Posterior cingulate gyrus (tissue), 11 donors: ENCODE results near the gene FCER2.
"Not testable (repeated sequence)": the region's sequence is repeated elsewhere in the genome, so short reads cannot be mapped to it uniquely, and the experiment has no call there.

ENCODE experiments used
- DNase-seq, 10 donors: peaks; one replicate each; pipeline versions ENCODE4 v3.0.0 to v3.0.0-alpha.2; 2020 to 2021; ENCODE audit warnings: mixed read lengths in 3 of 10
- intact Hi-C: fragments of 100-400 bp; cut with DNase I; formaldehyde crosslinking; loops from one replicate; pipeline ENCODE4 v1.15.1; 2023

FCER2 gene, protein sequence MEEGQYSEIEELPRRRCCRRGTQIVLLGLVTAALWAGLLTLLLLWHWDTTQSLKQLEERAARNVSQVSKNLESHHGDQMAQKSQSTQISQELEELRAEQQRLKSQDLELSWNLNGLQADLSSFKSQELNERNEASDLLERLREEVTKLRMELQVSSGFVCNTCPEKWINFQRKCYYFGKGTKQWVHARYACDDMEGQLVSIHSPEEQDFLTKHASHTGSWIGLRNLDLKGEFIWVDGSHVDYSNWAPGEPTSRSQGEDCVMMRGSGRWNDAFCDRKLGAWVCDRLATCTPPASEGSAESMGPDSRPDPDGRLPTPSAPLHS

DNA sequence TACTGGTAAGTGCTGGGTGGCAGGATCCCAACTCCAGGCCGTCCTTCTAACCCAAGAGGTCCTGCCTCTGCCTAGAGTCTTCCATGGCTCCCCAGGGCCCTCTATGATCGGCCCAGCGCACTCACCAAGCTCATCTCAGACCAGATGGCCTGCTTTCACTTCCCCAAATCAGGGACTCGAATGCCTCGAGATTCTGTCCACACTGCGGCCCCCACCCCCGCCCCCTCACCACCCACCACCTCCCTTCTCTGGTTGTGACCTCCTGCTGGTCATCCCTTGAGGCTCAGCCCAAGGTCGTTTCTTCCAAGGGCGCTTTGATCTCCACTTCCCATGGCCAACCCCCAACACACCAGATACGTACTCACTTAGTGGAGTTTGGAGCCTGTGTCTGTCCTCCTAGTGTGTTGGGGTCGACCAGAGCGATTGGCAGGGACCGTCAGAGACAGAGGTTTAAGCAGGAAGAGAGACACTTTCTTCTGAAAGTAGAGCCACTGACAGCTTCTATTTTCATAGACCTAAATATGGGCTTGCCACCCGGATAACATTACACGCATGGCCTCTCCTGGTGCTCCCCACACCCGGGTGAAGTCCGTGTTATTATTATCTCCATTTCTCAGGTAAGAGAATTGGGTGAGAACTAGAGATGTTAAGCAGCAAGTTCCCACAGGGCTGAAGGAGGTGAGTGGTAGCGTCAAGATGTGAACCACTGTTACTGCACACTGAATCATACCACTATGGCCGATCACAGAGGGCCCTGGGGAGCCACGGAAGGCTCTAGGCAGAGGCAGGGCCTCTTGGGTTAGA lies at the start of gene FCER2:
Gene FCER2 (minus strand): TSS at position 478 of the 804 bp plus-strand sequence. CDS start 2,371 bp downstream, outside the sequence.
- no peak for DNase-seq
- intact Hi-C loops = no loop called here

DNA sequence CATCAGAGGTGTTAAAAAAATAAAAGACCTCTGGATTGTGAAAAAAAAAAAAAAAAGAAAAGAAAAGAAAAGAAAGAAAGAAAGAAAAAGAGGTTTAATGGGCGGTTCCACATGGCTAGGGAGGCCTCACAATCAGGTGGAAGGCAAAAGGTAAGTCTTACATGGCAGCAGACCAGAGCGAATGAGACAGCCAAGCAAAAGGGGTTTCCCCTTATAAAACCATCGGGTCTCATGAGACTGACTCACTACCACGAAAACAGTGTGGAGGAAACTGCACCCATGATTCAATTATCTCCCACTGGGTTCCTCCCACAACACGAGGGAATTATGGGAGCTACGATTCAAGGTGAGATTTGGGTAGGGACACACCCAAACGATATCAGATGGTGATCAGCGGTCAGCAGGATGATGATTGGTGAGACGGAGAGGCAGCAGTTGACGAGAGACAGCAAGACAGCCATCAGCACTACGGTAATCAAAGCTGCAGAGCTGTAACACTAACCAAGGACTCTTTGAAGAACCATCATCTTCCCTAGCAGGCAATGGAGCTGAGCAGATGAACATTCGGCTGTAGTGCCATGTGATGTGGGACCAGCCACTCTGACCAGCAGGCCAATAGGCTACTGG lies 49.3 kb upstream of the FCER2 start:
- DNase-seq = no peak
- intact Hi-C loops = no loop called here

DNA sequence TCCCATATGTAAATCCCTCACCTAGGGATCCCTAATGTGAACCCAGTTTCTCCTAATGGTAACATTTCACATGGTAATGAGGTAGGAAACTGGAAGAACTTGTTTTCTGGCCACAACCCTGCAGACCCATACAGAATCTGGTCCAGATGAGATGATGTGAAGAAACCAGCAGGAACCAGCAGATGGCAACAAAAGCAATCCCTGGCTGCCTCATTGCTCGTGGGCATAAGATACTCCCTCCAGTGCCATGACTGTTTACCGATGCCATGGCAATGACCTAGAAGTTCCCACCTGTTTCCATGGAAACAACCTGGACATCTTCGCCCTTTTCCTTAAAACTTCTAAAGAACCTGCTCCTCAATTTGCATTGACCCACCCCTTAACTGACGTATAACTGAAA lies 46.8 kb upstream of the FCER2 start:
- intact Hi-C loops = no loop called here
- DNase-seq = no peak

DNA sequence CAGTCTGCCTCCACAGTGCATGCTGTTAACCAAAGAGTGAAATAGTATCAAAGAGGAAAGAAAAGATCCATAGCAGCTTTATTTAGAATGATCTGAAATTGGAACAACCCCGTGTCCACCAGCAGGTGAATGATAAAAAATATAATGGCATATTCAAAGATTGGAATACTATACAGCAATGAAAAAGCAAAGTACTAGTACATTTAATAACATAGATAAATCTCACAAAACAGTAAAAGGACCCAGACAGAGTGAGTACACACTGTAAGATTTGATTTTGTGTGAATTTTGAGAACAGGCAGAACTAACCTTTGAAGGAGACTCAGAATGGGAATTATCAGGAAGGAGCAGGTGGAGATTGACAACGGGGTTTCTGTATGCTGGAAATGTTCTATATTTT lies 46.2 kb upstream of the FCER2 start:
- no peak for DNase-seq
- intact Hi-C loops = no loop called here

DNA sequence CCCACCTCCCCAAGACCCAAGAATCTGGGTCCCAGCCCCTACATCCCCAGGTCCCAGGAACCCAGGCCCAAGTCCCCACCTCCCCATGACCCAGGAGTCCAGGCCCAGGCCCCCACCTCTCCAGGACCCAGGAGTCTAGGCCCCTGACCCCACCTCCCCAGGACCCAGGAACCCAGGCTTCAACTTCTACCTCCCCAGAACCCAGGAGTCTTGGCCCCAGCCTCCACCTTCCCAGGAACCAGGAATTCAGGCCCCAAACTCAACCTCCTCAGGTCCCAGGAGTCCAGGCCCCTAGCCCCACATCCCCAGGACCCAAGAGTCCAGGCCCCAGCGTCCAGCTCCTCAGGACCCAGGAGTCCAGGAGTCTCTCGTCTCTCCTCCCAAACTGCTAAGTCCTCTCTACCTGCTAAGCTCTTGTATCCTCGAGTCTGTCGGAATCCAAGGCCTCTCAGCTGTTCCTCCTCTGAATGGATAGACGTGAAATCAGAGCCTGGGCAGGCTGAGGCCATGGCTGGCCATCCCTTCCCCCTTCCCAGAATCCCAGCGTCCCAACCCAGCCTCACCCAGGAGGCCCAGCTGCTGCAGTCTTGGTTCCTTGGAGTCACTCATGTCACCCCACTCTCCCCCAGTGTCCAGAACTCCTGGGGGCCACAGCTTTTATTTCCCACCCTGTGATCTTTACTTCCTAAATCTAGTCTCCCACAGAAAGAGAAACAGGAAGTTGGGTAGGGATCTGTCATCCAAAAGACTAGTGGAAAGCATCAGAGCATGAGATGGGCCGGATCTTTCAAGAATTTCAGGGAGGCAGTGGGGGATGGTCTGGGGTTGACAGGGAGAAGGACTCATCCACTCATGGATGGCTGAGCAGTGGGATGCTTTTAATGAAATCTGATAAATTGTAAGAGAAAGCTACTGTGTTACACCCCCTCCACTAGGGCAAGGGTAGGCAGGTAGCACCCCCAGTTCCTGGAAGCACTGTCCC lies 45.3 kb upstream of the FCER2 start, which contains the start of gene CD209:
Gene CD209 (minus strand): TSS at position 632 of the 982 bp plus-strand sequence. CDS start 23 bp downstream, at position 609.
- intact Hi-C loops = no loop called here
- peak in 1 of 10 donors; percentile 64 for DNase-seq

DNA sequence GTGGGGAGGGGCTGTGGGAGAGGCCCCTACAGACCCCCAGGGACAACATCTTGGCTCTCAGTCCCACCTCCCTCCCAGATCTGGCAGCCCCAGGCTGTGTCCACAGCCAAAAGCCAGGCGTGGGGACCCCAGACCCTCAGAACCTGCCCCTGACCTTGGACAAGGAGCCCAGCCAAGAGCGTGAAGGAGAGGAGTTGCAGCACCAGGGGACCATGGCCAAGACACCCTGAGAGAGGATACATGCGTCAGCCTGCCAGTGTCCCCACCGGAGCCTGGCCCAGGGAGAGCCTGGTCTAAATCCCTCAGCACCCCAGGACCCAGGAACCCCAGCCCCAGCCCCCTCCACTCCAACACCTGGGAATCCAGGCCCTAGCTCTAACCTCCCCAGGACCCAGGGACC lies 44.4 kb upstream of the FCER2 start:
- peak in 1 of 10 donors; percentile 38 for DNase-seq
- intact Hi-C loops = not testable (repeated sequence)

DNA sequence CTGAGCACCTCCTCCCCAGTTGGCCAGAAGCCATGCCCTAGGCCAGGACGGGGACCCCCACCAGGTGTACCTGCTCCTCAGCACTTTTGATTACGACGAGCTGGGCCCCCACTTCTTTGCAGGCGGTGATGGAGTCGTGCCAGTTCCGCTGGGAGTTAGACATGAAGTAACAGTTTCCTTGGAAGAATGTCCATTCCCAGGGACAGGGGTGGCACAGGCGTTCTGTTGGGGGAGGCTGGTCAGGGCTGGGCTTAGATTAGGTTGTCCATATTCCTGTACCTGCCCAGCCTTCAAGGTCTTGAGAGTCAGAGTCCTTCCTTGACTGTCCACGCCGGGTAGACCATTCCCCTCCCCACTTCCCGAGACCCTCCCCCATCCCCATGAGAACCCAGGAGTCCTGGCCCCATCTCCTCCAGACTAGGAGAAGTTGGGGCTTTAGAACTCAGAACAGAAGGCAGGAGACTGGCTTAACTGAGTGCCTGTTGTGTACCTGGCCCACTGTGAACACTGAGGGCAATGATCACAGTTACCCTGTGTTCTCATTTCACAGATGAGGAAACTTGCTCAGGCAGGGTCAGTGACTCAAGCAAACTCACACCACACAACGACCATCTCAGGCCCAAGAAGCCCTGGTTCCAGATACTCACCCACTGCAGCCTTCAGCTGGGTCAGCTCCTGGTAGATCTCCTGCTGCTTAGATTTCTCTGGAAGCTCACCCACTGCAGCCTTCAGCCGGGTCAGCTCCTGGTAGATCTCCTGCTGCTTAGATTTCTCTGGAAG lies 43.1 kb upstream of the FCER2 start:
- intact Hi-C loops = no loop called here
- DNase-seq = no peak

DNA sequence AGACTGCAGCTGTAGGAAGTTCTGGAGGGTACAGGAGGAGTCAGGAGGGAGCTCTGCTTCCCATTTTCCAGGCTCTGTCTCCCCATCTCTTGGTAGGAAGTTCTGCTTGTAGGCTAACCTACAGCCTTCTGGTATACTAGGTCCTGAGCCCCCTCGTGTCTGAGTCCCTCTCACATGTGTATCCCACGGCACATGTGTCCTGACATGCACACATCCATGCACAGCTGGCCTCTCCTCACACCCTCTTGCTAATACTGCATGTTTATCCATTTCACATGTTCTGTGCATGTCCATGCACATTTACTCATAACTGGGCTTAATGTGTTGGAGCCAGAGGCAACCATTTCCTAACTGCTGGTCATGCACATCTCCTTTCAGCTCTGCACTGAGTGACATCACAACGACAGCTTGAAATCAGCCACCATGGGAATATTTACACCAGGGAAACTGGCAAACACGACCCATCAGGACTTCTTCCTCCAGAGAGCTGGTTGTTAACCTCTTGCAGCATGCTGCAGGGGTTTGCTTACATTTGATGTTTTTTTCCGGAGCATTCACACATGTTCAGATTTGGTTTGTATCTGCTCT lies 42.4 kb upstream of the FCER2 start:
- intact Hi-C loops = no loop called here
- no peak for DNase-seq

DNA sequence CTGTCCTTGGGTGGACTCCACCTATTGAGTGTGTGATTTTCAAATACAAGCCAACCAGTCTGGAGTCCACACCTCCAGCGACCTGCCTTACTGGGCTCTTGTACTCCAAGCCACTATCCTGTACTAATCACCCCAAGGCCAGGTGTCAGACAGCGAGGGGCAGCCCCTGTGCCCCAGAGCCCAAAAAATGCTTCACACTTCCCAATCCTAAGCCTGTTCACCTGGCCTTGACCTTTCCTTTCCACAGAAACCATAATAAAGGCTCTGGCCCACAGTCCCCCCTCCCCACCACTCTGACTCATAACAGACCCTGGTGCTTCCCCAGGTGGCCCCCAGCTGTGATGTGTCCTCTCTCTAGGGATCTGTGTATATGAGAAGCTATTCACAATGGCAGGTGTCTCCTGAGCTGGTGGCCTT lies 41.5 kb upstream of the FCER2 start:
- DNase-seq = peak in 1 of 10 donors; percentile 4
- intact Hi-C loops = no loop called here

DNA sequence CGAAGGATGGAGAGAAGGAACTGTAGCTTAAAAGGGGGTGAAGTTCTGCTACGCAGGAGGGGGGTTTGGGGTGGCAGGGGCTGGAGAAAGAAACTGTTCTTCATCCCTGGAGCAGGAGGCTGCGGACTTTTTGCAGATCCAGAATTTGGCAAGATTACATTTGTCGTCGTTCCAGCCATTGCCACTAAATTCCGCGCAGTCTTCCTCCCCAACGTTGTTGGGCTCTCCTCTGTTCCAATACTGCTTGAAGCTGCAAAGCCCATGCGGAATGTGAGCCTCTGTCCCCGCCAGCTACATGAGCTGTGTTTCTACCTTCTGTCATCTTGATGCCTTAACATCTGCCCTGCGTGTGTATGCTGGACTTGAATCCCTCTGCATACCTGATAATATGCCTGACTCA lies 41.1 kb upstream of the FCER2 start:
- intact Hi-C loops = no loop called here
- peak in 1 of 10 donors; percentile 14 for DNase-seq

DNA sequence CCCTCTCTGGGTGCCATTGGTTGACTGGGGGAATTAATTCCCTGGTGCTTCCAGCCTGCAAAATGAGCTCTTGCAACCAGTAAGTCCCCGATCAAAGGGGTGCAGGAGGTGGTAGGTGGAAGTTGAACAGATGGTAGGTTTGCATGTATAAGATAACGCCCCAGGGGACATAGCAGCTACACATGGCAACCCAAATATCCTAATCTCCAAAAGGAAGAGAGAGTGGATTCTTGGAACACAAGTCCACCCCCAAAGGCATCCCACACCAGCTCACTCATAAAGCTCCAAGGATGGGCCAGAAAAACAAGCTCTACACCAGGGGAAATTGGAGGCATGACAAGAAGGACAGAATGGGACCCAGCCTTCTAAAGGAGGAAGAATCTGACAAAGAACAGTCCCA lies 40.6 kb upstream of the FCER2 start:
- no peak for DNase-seq
- intact Hi-C loops = no loop called here

DNA sequence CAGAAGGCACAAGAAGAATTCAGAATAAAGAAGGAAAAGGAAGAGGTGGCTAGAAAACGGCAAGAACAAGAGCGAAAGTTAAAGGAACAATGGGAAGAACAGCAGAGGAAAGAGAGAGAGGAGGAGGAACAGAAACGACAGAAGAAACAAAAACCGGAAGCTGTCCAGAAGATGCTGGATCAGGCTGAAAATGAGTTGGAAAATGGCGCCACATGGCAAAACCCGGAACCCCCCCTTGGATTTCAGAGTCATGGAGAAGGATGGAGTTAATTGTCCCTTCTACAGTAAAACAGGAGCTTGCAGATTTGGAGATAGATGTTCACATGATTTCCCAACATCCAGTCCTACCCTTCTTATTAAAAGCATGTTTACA lies 38.7 kb upstream of the FCER2 start:
- intact Hi-C loops = no loop called here
- no peak for DNase-seq

DNA sequence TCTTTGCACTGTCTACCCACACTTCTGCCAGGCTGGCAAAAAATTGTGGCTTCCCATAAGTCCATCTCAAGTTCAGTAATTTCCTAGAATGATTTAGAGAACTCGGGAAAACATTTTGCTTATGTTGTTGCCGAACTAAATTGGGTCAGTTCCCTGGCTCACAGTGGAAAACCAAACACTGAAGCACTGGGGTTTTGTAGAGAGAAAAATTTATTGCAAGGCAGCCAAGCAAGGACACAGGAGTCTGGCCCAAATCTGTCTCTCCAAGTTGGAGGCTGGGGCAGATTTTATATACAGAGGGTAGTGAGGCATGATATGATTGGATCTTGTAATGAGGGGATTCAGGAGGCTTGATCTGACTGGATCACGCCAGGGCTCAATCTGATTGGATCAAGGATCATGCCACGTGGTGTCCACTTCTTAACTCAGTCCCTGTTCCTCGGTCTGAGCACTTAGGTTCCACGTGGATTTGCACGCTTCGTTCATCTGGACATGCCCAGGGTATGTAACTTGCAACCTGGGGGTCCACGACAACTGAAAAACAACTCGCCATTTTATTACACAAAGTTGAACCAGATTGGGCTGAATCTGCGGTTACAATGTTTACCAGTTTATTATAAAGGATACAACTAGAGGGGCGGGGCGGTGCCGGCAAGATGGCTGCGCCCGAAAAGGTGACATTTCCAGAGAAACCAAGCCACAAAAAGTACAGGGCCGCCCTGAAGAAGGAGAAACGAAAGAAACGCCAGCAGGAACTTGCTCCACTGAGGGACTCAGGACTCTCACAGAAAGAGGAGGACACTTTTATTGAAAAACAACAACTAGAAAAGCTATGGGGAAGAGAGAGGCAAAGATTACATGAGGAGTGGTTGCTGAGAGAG lies 38.1 kb upstream of the FCER2 start:
- no peak for DNase-seq
- intact Hi-C loops = no loop called here

DNA sequence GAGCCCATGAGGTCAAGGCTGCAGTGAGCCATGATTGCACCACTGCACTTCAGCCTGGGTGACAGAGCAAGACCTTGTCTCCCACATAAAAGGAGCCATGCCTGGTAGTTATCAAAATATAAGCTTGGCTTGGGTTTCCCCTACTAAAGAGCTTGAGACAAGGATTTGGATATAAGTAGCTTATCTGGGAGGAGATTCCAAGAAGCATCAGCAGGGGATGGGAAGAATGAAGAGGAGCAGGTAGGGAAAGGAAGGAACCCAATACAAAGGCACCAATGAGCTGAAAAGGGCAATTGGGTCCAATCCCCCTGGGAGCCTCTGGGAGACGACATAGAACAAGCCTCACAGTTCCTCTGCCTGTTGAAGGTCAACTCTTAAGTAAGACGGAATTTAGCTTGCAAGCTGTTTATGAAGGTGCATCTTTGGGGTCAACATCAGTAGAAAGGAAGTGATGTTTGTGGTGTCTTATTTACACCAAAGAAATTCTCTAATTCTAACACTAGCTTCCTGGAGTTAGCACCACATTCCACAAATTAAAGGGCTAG lies 37.4 kb upstream of the FCER2 start:
- intact Hi-C loops = no loop called here
- DNase-seq = no peak

DNA sequence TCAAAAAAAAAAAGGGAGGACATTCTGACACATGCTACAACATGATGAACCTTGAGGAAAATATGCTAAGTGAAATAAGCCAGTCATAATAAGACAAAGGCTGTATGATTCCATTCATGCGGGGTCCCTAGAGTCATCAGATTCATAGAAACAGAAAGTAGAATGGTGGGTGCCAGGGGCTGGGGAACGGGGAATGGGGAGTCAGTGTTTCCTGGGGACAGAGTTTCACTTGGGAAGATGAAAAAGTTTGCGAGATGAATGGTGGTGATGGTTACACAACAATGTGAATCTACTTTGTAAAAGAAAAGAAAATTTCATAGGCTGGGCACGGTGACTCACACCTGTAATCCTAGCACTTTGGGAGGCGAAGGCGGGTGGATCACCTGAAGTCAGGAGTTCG lies 36.1 kb upstream of the FCER2 start:
- intact Hi-C loops = no loop called here
- DNase-seq = peak in 1 of 10 donors; percentile 16

DNA sequence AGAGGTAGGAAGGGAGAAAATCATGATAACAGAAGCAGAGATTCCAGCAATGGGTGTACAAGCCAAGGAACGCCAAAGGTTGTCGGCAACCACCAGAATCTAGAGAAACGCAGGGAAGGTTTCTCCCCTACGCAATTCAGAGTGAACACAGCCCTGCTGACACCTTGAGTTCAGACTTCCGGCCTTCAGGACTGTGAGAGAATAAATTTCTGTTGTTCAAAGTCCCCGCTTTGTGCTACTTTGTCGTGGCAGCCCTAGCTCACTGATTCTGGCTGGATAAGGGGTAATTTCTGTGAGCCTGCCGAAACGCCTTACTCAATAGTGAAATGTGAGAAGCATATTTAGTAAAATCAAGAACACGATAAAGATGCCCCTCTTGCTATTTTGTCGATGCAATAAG lies 35.3 kb upstream of the FCER2 start:
- intact Hi-C loops = no loop called here
- peak in 1 of 10 donors; percentile 14 for DNase-seq

DNA sequence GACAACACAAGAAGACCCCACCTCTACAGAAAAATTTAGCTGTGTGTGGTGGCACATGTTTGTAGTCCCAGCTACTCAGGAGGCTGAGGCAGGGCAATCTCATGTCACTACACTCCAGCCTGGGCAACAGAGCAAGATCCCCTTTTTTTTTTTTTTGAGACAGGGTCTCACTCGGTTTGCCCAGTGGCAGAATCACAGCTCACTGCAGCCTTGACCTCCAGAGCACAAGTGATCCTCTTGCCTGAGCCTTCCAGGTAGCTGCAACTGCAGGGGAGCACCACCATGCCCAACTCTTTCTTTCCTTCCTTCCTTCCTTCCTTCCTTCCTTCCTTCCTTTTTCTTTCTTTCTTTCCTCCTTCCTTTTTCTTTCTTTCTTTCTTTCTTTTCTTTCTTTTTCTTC lies 34.2 kb upstream of the FCER2 start:
- no peak for DNase-seq
- intact Hi-C loops = no loop called here
